ENCODE measurements around the gene INAFM1. TPM values are rescaled to one million over a fixed set of nuclear protein-coding genes. Genes with fewer than 3 reads are reported as not detected.
A peak's percentile ranks its signal among the peaks of the same experiment; 100 is the strongest.

INAFM1 gene
- total and polyA plus RNA-seq, 5 donors from 2014 or later = 1.5 to 11.0 (median 2.6) TPM

DNA sequence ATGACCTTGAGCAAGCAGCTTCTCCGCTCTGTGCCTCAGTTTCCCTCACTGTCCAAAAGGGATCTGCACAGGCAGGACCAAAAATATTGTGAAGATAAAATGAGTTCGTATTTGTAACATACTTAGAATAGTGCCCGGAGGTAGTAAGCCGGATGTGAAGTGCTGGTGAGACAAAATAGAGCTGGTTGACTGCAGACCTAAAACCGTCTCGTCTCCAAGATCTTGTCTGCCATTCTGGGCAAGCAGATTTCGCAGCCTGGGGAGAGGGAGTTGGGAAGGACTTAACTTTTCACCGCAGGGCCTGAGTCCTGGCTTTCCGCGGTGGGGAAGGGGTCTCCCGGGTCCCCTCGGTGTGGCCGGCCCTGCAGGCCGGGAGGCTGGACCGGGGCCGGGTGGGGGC, 35.5 kb upstream of the INAFM1 start:
- ATAC-seq (ENCODE audit: low read depth in 2 of 2) = peak in 1 of 2 donors; percentile 15
- Mint-ChIP-seq H3K27ac (peak overlapping the region; percentile 83 to 97 (median 90)), H3K36me3 (no peaks in the 10 kb centered on the region), H3K27me3 (peaks cover 5% of the 10 kb centered on the region), H3K9me3 (no peaks in the 10 kb centered on the region), H3K4me1 (peaks cover 9 to 28% (median 11%) of the 10 kb centered on the region in 4 donors), H3K4me3 (peak overlapping the region; percentile 85 to 93 (median 88))
- Histone ChIP-seq H3K27me3 (ENCODE audit: control insufficient read depth, insufficient read depth, low read length) (no peaks in the 10 kb centered on the region), H3K9me3 (ENCODE audit: control insufficient read depth in 2 of 2, low read length in 2 of 2) (no peaks in the 10 kb centered on the region), H3K4me3 (ENCODE audit: low read depth, low read length) (peak overlapping the region; percentile 67), H3K36me3 (ENCODE audit: control insufficient read depth, insufficient read depth, low read length) (no peaks in the 10 kb centered on the region), H3K4me1 (ENCODE audit: control insufficient read depth, insufficient read depth, low read length, poor library complexity, severe bottlenecking) (peaks cover 34% of the 10 kb centered on the region), H3K27ac (ENCODE audit: insufficient read depth, low read length, poor library complexity, severe bottlenecking) (no peak overlapping the region)
- peak in 2 of 3 donors; percentile 36 to 67 for DNase-seq

DNA sequence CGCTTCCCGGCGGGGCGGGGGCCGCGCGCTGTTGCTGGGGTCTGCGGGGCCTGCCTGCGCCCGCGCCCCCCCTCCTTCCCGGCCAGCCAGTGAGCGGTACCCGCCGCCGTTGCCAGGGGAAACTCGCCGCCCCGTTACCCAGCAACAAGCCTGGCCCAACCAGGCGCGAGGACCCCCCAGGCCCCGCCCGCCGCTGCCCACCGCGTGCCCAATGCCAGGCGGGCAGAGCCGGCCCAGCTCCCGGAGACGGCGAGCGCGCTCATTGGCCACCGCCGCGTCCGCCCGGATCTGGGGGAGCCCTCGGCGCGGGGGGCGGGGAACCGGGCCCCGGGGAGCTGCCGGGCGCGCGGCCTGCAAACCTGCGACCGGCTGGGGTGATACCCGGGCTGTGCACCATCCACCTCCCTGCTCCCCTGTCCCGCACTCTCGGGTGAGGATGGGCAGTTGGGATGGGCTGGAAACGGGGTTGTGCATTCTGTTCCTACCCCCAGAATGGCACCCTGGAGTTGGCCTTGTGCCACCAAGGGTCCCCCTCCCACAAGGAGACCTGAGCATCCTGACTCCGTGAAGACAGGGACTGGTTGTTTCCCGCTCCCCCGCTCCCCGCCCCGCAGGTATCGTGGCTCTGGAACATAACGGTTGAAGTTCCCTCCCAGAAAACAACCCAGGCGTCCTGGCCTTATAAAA, 34.9 kb upstream of the INAFM1 start:
- Histone ChIP-seq H3K4me1 (ENCODE audit: control insufficient read depth, insufficient read depth, low read length, poor library complexity, severe bottlenecking) (peaks cover 38% of the 10 kb centered on the region), H3K4me3 (ENCODE audit: low read depth, low read length) (no peak overlapping the region), H3K27me3 (ENCODE audit: control insufficient read depth, insufficient read depth, low read length) (no peaks in the 10 kb centered on the region), H3K36me3 (ENCODE audit: control insufficient read depth, insufficient read depth, low read length) (no peaks in the 10 kb centered on the region), H3K27ac (ENCODE audit: insufficient read depth, low read length, poor library complexity, severe bottlenecking) (no peak overlapping the region), H3K9me3 (ENCODE audit: control insufficient read depth in 2 of 2, low read length in 2 of 2) (no peaks in the 10 kb centered on the region)
- Mint-ChIP-seq H3K27ac (peak overlapping the region in 2 of 3 donors; percentile 59 to 90), H3K4me1 (peaks cover 11 to 33% (median 13%) of the 10 kb centered on the region in 4 donors), H3K36me3 (no peaks in the 10 kb centered on the region), H3K9me3 (no peaks in the 10 kb centered on the region), H3K27me3 (peaks cover 5% of the 10 kb centered on the region), H3K4me3 (peak overlapping the region; percentile 46 to 93 (median 68))
- DNase-seq = peak; percentile 65 to 73 (median 68)
- peak in 1 of 2 donors; percentile 12 for ATAC-seq (ENCODE audit: low read depth in 2 of 2)

DNA sequence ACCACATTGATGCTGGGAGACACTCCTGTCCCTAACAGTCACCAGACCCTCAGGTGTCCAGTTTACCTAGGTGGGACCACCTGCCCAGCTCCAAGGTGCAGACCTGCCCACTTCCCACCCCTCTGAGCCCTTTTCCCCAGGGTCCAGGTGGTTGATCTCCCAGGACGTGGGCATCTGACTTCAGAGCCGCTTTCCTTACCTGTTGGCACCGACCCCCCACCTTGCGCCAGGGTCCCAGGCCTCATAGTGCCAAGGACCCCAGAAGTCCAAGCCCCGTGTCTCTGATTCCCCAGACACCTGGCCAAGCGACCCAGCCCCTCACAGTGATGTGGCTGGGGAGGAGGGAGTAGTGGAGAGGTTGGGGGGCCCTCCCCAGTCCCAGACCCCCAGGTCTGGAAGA, 34.1 kb upstream of the INAFM1 start:
- no peaks in the 10 kb centered on the region for H3K9me3 Mint-ChIP-seq
- no peak for DNase-seq
- H3K36me3 Mint-ChIP-seq = no peaks in the 10 kb centered on the region
- Histone ChIP-seq H3K4me3 (ENCODE audit: low read depth, low read length) (no peak overlapping the region), H3K27ac (ENCODE audit: insufficient read depth, low read length, poor library complexity, severe bottlenecking) (peak overlapping the region; percentile 38), H3K36me3 (ENCODE audit: control insufficient read depth, insufficient read depth, low read length) (no peaks in the 10 kb centered on the region), H3K9me3 (ENCODE audit: control insufficient read depth in 2 of 2, low read length in 2 of 2) (no peaks in the 10 kb centered on the region), H3K4me1 (ENCODE audit: control insufficient read depth, insufficient read depth, low read length, poor library complexity, severe bottlenecking) (peaks cover 39% of the 10 kb centered on the region), H3K27me3 (ENCODE audit: control insufficient read depth, insufficient read depth, low read length) (no peaks in the 10 kb centered on the region)
- peak overlapping the region in 3 of 4 donors; percentile 50 to 80 (median 72) for H3K4me3 Mint-ChIP-seq
- H3K27ac Mint-ChIP-seq = peak overlapping the region in 2 of 3 donors; percentile 12 to 59
- peaks cover 5% of the 10 kb centered on the region for H3K27me3 Mint-ChIP-seq
- H3K4me1 Mint-ChIP-seq = peaks cover 11 to 38% (median 14%) of the 10 kb centered on the region in 4 donors
- no peak for ATAC-seq (ENCODE audit: low read depth in 2 of 2)

DNA sequence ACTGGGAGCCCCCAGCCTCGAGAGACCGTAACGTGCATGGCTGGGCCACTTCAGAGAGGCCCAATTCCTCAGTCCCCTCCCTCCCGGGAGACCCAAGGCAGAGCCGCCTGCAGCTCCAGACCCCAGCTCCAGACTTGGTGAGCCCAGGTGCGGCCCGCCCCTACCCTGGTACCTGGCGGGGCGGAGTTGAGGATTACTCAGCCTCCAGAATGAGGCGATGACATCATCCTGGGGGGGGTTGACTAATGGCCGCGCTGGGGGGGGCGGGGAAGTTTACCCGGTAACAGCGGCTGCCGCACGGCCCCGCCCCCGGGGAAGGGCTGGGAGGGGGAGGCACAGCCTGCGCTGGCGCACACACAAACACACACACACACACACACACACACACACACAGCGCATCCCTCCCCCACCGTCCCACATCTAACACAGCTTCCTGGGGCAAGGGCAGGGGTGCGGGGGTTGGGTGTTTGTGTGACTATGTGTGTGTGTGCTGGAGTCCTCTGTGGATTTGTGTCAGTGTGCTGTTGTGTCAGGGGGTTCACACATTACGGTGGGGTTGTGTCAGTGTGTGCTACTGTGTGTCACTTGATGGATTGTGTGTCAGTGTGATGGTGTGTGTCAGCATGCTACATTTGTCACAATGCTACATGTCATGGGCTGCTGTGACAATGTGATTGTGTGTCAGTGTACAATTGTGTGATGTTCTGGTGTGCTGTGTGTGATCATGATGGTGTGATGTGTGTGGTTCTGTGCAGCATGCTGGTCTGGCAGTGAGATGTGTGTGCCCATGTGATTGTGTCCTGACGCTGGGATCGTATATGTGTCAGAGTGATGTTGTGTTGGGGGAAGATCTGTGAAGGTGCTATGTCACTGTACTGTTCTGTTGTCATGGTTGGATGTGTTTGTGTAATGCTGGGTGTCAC, 33.4 kb upstream of the INAFM1 start:
- Histone ChIP-seq H3K27me3 (ENCODE audit: control insufficient read depth, insufficient read depth, low read length) (no peaks in the 10 kb centered on the region), H3K36me3 (ENCODE audit: control insufficient read depth, insufficient read depth, low read length) (no peaks in the 10 kb centered on the region), H3K4me3 (ENCODE audit: low read depth, low read length) (no peak overlapping the region), H3K4me1 (ENCODE audit: control insufficient read depth, insufficient read depth, low read length, poor library complexity, severe bottlenecking) (peaks cover 39% of the 10 kb centered on the region), H3K9me3 (ENCODE audit: control insufficient read depth in 2 of 2, low read length in 2 of 2) (no peaks in the 10 kb centered on the region), H3K27ac (ENCODE audit: insufficient read depth, low read length, poor library complexity, severe bottlenecking) (peak overlapping the region; percentile 38)
- H3K4me1 Mint-ChIP-seq = peaks cover 11 to 38% (median 14%) of the 10 kb centered on the region in 4 donors
- ATAC-seq (ENCODE audit: low read depth in 2 of 2) = peak; percentile 61 to 64
- H3K27ac Mint-ChIP-seq = peak overlapping the region in 1 of 3 donors; percentile 4
- peaks cover 5% of the 10 kb centered on the region for H3K27me3 Mint-ChIP-seq
- DNase-seq = peak; percentile 82 to 88 (median 83)
- no peaks in the 10 kb centered on the region for H3K36me3 Mint-ChIP-seq
- no peaks in the 10 kb centered on the region for H3K9me3 Mint-ChIP-seq
- peak overlapping the region in 3 of 4 donors; percentile 44 to 72 (median 50) for H3K4me3 Mint-ChIP-seq

DNA sequence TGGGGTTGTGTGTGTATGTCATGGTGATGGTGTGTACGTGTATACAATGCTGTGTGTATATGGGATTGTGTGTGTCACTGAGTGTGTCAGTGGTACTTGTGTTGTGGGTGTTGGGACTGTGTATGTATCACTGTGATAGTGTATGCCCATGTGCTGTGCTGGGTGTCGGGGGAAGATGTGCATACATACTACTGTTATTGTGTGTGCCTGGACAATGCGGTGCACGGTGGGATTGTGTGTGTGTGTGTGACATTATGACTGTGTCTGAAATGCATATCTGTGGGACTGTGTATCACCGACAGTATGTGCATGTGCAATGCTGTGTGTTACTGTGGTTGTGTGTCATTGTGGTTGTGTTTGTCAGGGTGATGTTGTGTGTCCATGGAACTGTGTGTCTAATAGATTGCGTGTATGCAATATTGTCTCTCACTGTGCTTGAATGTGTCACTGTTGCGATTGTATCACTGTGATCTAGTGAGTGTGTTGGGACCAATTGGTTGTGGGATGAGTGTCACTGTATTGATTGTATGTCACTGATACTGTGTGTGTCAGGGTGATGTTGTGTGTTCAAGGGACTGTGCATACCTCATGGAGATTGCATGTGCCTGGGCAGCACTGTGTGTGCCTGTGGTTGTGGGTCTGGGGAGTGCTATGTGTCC, 32.6 kb upstream of the INAFM1 start:
- Histone ChIP-seq H3K9me3 (ENCODE audit: control insufficient read depth in 2 of 2, low read length in 2 of 2) (no peaks in the 10 kb centered on the region), H3K4me1 (ENCODE audit: control insufficient read depth, insufficient read depth, low read length, poor library complexity, severe bottlenecking) (peaks cover 39% of the 10 kb centered on the region), H3K27me3 (ENCODE audit: control insufficient read depth, insufficient read depth, low read length) (no peaks in the 10 kb centered on the region), H3K27ac (ENCODE audit: insufficient read depth, low read length, poor library complexity, severe bottlenecking) (no peak overlapping the region), H3K4me3 (ENCODE audit: low read depth, low read length) (no peak overlapping the region), H3K36me3 (ENCODE audit: control insufficient read depth, insufficient read depth, low read length) (no peaks in the 10 kb centered on the region)
- Mint-ChIP-seq H3K27ac (no peak overlapping the region), H3K4me3 (no peak overlapping the region), H3K4me1 (peaks cover 11 to 38% (median 14%) of the 10 kb centered on the region in 4 donors), H3K36me3 (no peaks in the 10 kb centered on the region), H3K27me3 (peaks cover 5% of the 10 kb centered on the region), H3K9me3 (no peaks in the 10 kb centered on the region)
- ATAC-seq (ENCODE audit: low read depth in 2 of 2) (no peak), DNase-seq (peak in 2 of 3 donors; percentile 27 to 37)

DNA sequence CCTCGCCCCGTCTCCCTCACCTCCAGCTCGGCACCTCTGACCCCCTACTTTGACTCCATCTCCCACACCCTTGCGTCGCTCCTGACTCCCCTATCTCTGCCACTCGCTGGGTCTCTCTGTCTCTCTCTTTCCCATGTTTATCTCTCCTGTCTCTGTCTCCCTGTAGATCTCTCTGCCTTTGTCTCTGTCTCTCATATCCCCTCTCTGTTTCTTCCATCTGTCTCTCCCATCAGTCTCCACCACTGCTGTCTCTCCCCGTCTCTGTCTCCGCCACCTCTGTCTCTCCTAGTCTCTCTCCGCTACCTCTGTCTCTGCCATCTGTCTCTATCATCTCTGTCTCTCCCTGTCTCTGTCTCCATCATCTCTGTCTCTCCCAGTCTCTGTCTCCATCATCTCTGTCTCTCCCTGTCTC, 31.3 kb upstream of the INAFM1 start:
- H3K36me3 Mint-ChIP-seq = no peaks in the 10 kb centered on the region
- peaks cover 5% of the 10 kb centered on the region for H3K27me3 Mint-ChIP-seq
- DNase-seq (no peak), ATAC-seq (ENCODE audit: low read depth in 2 of 2) (no peak)
- Histone ChIP-seq H3K9me3 (ENCODE audit: control insufficient read depth in 2 of 2, low read length in 2 of 2) (no peaks in the 10 kb centered on the region), H3K4me3 (ENCODE audit: low read depth, low read length) (peak overlapping the region; percentile 62), H3K27me3 (ENCODE audit: control insufficient read depth, insufficient read depth, low read length) (no peaks in the 10 kb centered on the region), H3K36me3 (ENCODE audit: control insufficient read depth, insufficient read depth, low read length) (no peaks in the 10 kb centered on the region), H3K4me1 (ENCODE audit: control insufficient read depth, insufficient read depth, low read length, poor library complexity, severe bottlenecking) (peaks cover 39% of the 10 kb centered on the region), H3K27ac (ENCODE audit: insufficient read depth, low read length, poor library complexity, severe bottlenecking) (peak overlapping the region; percentile 60)
- no peaks in the 10 kb centered on the region for H3K9me3 Mint-ChIP-seq
- peak overlapping the region in 2 of 3 donors; percentile 78 to 85 for H3K27ac Mint-ChIP-seq
- H3K4me3 Mint-ChIP-seq = peak overlapping the region in 3 of 4 donors; percentile 74 to 86 (median 80)
- H3K4me1 Mint-ChIP-seq = peaks cover 11 to 41% (median 20%) of the 10 kb centered on the region in 4 donors

Measured in CD4-positive, CD25-positive, alpha-beta regulatory T cell (primary cell).